GM12873 (cell line): ENCODE data around the gene MUC16.

ENCODE experiments used
- CTCF ChIP-seq: IDR thresholded peaks from 2 replicates; pipeline ENCODE4 v1.5.1; 2012; ENCODE audit warnings: low read depth, mild to moderate bottlenecking, moderate library complexity, low read length, control low read depth; ENCODE audit not compliant: insufficient read depth; ENCODE audit errors: missing control alignments

The MUC16 gene

GRCh38 chr19:9044449-9044848 is 34.2 kb upstream of the MUC16 start:
- no peak for TF ChIP-seq CTCF

GRCh38 chr19:9043524-9043923 is 33.3 kb upstream of the MUC16 start:
- TF ChIP-seq CTCF, result no peak

DNA sequence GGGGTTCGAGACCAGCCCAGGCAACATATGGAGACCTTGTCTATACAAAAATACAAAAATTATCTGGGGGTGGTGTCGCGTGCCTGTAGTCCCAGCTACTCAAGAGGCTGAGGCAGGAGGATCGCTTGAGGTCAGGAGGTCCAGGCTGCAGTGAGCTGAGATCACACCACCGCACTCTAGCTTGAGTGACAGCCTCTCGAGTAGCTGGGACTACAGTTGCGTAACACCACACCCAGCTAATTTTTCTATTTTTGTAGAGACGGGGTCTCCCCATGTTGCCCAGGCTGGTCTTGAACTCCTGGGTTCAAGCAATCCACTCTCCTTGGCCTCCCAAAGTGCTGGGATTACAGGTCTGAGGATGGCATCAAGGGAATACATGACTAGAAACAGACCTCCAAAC is 30.8 kb upstream of the MUC16 start:
- no peak for TF ChIP-seq CTCF

- TF ChIP-seq CTCF, result no peak
These were observed 29.9 kb upstream of the MUC16 start for GRCh38 chr19:9040131-9040530.

DNA sequence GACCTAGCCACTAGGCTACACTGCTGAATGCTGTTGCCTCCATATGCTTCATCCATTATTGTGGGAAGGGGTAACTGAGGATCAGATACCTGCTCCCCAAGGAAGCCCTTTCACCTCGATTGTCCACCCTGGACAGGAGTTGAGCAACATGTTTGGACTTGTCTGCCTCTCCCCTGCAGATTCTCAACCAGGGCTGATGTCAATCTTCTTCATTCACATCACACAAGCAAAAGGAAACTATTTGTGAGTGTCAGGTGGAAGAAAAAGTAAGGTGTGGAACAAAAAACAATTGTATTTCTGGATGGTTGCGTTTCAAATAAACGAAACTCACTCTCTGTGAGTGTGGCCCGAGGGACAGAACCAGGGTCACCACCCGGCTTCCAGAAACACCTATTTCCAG is 29.5 kb upstream of the MUC16 start:
- TF ChIP-seq CTCF, result no peak

DNA sequence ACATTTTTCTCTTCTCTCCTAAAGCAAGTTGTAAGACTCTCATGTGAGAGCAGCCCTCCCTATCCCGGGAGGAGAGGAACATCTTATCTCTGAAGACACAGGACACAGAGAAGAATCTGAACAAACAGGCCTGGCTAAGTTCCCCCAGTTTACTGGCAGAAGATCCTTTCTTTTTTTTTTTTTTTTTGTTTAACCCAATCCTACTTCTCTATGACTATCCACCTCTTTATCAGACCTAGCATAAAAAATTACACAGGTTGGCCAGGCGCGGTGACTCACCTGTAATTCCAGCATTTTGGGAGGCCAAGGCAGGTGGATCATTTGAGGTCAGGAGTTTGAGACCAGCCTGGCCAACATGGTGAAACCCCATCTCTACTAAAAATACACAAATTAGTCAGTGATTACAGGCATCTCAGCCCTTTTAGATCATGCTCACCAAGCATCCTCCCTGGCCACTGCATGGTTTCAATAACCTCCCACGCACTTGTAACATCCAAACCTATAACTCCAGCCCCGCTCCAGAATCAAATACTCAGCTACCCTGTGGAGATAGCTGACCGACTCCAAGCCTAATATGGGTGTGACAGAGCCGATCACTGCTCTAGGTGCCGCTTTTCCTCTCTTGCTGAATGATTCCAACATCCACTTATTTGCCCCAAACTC is 27.3 kb upstream of the MUC16 start:
- no peak for TF ChIP-seq CTCF

- TF ChIP-seq CTCF, result no peak
These were observed 22.0 kb upstream of the MUC16 start for GRCh38 chr19:9032136-9032631.
